Right kidney (tissue), 1 donor: ENCODE data around the gene STAM.

Experiments
- DNase-seq: peaks from one replicate; pipeline ENCODE4 v3.0.0-alpha.2; 2016

The STAM gene

DNA sequence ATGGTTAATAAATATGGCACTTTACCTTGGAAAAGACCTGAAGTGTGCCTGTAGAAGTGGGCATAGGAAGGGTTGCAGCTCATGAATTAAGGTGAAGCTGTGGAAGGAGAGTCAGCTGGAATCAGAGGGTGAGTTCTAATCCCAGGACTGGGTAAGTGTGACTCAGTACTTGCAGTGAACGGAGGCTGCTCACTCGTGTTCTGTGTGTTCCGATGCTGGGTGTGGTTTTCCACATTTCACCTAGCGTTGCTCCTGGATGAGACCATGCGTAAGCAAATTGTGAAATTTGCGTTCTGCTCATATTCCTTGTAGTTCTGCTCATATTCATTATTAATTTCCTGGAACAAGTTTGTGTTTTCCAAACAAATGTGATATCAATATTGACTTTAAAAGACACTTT is 85.7 kb downstream of the STAM start:
- DNase-seq, result no peak

DNA sequence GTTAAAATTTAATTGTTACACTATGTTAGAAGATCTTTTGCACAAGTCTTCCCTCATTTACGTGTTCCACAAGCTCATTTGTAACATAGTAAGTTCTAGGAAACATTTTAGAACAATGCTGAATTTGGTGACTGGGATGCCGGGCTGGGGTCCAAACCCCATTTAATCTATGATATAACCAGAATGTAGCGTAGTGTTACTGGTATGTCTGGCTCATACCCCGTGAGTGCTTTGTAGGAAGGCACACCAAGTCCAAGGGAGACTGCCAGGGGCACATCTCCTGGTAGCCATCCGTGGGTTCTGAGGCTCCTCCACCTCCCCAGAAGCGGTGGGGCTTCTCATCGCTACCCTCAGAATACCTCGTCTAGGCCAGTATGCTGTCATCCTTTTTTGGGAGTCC is 86.7 kb downstream of the STAM start:
- DNase-seq, result no peak

DNA sequence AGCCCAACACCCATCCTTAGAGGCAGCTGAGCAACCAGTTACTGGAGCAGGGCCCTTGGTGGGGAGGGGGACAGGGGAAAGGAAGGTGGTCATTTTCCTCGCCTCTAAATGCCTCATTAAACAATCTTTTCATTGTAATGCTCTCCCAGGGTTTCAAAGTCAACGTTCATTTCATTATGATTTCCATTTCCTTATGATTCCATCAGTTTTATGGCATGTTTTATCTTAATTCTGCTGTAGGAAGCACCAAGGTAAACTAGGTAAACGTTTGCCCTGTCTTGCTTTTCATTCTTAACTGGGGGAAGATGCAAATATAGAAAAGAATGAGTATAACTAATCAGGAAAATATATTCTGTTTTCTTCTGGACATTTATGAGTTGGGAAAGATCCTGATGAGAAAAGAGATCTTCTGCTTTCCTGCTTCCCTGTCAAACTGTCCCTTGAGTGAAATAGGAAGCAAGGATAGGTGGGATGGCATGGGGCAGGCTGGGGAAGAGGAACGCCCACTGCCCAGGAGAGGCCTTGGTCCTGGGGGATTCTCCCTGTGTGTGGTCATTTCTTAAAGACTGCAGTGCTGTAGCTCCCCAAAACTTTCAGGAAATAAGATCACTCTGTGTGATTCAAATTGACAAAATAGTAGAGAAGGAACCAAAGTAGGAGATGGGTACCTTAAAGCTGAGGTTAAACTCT is 87.5 kb downstream of the STAM start:
- no peak for DNase-seq

DNA sequence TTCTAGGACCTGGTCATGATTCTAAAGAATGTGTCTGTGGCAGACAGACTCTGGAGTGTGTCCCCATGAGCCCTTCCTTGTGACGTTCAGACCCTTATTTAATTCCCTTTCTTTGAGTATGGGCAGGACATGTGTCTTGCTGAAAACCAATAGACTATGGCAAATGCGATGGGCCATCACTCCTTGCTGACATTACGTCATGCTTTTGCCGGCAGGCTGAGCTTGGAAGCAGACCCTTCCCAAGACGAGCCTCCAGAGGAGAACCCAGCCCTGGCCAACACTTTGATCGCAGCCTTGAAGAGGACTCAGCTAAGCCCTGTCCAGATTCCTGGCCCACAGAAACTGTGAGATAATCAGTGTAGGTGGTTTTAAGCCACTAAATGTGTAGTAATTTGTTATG is 89.7 kb downstream of the STAM start:
- no peak for DNase-seq

GRCh38 chr10:17734432-17735080 is 90.6 kb downstream of the STAM start:
- DNase-seq, result no peak

DNA sequence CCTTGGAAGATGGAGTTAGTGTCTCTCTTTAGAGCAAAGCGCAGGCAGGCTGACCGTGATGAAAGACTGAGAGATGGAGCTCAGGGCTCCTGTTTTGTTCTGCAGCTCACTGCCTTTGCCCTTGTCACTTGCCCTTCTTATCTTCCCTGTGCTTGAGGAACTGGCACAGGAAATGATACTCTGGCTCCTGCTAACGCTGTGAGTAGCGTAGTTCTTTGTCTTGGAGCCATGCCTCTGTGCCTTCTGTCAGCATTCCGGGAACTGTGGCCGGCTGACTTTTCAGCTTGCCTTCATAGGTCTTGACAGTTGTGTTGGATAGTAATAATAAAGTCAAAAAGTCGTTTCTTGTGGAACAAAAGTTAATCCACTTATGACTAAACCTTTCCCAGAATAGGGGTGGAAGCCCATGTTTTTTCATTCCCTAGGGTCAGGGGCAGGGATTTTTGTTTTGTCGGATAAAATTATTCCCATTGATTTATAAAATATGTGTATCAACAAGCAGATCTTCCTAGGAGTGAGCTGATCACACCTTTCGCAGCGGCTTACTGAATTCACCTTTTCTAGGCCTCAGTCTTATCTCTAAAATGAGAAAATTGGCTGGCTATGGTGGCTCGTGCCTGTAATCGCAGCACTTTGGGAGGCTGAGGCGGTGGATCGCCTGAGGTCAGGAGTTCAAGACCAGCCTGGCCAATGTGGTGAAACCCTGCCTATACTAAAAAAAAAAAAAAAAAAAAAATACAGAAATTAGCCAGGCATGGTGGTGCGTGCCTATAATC is 91.4 kb downstream of the STAM start:
- DNase-seq, result no peak

GRCh38 chr10:17736223-17736622 is 92.3 kb downstream of the STAM start:
- DNase-seq, result no peak

DNA sequence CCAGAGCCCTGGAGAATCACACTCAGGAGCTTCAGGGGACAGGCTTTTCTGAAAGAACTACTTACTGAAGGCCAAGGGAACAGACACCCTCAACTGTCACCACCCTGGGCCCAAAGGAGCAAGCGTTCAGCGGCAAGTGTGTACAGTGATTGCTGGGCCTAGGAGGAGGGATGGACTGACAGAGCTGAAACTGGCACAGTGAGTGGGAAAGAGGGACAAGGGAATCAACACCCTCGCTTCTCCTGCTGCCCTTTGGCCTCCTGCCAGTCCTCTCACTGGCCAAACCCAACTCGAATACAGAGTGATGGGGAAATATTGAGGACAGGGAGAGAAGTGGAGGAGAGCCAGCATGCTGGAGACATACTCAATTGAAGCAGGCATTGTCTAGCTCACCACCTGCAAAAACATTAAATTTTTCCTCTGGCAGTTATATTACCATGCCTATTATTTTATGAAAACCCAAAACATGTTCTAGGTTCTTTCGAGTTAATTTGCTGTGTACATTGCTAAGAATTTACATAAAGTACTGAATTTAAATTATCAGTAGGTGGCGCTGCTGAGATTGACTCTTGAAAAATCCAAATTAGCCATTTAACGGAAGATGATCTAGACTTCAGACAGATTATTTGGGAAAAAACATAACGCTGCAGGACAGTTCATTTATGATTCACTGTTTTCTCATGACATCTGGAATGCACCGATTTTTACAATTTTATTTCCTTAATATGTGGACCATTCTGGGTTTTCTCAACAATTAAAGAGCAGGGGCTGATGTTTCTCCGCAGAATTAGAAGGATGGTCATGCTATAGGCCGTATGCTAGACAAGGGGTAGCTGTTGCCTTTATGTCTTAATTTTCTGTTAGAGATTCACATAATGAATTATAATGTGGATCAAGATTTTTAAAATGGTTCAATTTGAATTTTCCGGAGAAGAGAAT is 93.3 kb downstream of the STAM start:
- no peak for DNase-seq

- no peak for DNase-seq
These were observed 96.7 kb downstream of the STAM start for GRCh38 chr10:17740668-17741067.

DNA sequence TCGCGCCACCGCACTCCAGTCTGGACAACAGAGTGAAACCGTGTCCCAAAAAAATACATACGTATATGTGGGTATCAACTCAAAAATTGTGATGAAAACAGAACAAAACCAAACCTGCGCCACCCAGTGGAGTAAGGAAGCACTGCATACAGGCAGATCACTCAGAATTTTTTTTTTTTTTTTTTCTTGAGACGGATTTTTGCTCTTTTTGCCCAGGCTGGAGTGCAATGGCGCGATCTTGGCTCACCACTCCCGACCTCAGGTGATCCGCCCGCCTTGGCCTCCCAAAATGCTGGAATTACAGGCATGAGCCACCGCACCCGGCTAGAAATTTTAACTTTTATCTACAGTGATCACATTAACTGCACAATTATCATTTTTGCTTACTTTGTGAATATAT is 99.0 kb downstream of the STAM start:
- DNase-seq, result peak; percentile 25

DNA sequence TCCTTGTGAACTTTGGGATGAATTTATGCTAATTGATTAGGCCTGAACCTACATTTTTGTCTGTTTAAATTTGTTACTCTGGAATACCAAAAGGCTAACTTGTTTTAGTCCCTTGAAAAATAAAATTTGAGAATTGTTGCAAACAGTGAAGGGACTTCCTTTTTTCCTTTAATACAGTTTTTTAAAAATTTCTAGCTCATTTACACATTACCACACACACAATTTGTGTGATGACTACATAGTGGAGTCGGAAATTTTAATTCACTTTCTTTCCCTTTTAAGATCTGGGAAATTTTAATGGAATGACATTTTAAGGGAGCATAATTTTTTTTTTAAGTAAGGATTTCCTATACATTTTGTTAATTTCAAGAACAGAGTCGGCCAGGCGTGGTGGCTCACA is 99.5 kb downstream of the STAM start:
- DNase-seq, result no peak

- DNase-seq, result no peak
These were observed 100.5 kb downstream of the STAM start for GRCh38 chr10:17744341-17744861.

DNA sequence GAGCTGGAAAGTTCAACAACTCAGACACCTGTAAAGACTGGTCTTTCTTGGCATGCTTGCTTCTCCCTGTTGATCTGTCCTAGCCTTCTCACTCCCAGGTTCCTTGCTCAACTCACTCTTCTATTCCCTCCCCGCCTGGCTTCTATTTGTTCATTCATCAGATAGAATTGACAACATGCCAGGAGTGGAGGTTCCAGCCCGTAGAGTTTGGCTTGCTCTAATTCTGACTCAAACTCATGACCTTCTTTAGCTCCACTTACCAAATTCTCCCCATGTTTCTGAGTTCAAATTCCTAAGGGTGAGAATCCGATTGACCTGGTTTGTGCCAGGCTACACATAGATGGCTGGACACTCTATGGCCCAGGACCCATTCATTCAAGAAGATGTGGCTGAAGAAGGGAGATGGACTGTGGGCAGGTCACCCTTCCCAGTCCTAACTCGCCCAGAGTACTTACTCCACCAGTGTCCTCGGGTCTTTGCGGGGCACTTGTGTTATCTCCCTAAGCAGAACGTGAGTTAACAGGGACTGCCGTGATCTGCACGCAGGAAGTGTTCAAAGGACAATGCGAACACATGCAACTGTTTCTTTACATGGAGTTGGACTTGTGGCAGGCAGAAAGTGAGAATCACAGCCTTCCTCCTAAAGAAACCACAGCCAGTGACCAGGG is 104.1 kb downstream of the STAM start:
- DNase-seq, result no peak

DNA sequence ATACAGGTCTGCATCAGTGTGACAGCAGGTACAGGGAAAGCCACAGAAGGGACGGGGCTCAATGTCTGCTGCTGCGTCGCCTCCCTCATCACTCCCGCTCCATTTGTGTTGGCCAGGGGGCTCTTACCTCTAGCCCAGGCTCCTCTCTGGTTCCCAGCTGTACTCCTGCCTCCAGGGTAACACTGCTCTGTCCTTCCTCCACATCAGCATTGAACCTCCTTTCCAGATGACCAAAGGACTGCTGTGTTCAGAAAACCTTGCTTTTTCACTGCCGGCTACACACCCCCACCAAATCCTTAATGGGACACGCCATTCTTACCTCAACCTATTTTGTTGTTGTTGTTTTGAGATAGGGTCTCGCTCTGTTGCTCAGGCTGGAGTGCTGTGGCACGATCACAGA is 105.9 kb downstream of the STAM start:
- no peak for DNase-seq

DNA sequence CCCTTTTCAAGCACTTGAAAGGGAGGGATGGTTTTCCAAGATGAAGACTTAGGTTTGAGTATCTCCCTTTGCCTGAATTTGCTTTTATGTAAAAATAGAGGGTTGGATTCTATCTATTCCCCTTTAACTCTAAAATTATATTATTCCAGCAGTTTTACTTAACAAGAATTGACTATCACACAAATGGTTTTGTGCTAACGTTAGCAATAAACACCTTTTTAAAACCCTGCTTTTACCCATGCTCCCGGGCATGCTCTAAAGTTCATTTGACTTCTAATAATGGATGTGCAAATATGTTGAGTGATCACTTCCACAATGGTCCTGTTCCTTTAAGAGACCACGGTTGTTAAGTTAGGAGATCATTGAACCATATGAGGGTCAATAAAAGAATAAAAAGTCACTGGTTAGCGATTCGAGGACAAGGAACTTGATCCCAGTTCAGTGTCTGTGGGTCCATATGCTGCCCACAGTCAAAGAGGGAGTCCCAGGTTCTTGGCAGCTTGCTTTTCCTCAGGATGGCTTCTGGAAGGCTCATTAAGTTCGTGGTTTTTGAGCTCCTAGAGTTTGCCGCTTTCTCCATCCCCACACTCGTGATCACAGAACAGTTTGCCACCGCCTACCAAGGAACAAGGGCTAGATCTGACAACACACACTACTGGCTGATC is 108.0 kb downstream of the STAM start, which contains the start of gene TMEM236:
TSS of gene TMEM236 (plus strand) at position 421 of the 665 bp plus-strand sequence. CDS start at position 516, 95 bp downstream.
- DNase-seq, result no peak

DNA sequence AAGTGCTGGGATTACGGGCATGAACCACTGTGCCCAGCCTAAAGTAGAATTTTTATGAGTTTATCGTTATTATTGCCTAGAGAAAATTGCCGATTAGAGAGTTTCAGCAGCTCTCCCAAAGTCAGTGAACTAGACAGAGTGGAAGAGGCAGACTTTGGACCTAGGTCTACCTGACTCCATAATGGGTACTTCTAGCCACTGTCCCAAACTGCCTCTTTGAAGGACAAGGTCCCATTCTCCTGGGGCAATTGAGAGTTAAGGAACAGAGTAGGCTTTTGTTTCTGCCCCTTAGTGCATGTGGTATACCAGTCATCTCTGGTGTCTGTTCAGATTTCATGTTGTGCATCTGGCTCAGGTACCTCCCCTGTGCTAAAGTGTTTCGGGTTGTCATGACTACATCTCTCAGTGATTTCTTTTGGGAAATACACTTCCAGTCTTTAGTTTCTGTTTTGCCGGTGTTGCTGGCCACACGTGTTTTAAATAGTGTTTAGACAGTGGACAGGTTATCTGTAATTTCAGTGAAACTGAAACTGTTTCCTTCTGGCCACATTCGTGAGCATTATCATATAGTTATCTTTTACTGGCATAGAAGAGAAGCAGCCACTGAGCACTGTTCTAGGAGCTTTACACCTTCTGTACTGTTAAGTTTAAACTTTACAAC is 112.7 kb downstream of the STAM start:
- DNase-seq, result no peak

DNA sequence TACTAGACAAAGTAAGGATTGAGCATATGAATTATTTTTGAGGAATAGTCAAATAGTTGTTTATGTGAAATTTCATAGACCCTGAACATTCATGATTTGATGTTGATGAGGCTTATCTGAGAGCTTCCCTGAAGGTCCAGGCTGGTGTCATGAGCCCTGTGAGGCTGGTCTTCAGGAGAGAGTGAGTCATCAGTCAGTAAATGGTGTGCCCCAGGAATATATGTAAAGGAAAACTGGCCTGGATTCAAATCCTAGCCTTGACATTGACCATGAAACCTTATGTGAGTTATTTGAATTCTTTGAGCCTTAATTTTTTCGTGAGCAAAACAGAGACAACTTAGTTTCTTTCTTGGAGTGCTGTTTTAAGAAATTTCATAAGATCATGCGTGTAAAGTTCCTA is 114.2 kb downstream of the STAM start:
- DNase-seq, result no peak

- DNase-seq, result no peak
These were observed 114.9 kb downstream of the STAM start for GRCh38 chr10:17758896-17759295.

DNA sequence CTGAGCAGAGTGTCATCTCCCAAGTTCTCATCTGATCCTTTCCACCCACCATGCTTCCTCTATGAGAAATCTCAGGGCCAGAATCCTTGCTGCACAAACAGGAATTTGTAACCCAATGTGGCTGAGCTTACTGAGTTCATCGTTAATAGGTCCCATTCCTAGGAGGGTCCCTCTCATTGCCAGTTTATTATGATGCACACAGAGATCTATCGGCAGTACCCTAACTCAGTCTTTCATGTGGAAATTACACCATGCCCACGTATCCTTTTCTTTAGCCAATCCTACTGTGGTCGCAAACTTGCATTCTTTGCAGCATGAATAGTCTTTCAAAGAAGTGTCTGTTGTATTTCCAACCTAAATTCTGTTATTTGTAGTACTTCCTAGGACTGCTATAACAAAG is 120.2 kb downstream of the STAM start:
- DNase-seq, result no peak

DNA sequence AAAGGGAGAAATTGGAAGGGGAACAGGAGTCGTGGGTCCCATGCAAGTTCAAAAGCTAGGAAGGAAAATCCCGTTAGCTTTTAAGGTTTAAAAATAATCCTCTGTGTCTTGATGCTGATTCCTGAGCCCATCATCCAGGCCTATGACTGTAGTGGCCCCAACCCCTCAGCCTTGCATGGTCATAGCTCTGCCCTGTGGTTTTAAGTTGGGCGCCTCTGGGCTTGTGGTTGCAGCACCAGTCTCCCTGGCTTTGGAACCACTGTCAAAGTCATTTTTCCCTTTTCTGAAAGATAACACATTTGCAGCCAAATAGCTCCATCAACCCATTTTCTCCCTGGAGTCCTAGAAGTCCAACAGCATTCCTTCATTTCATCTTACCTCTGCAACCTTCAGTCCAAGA is 121.7 kb downstream of the STAM start:
- no peak for DNase-seq
